Activated CD8-positive, alpha-beta memory T cell treated with anti-CD3 and anti-CD28 coated beads, Interleukin-2, amount 50 U/mL, for 1 hour (primary cell): ENCODE data around the gene PIK3IP1.
"Not testable (repeated sequence)": the region's sequence is repeated elsewhere in the genome, so short reads cannot be mapped to it uniquely, and the experiment has no call there.

Experiments
- DNase-seq: peaks from one replicate; pipeline ENCODE4 v3.0.0-alpha.2; 2020; ENCODE audit errors: extremely low read depth

The PIK3IP1 gene

DNA sequence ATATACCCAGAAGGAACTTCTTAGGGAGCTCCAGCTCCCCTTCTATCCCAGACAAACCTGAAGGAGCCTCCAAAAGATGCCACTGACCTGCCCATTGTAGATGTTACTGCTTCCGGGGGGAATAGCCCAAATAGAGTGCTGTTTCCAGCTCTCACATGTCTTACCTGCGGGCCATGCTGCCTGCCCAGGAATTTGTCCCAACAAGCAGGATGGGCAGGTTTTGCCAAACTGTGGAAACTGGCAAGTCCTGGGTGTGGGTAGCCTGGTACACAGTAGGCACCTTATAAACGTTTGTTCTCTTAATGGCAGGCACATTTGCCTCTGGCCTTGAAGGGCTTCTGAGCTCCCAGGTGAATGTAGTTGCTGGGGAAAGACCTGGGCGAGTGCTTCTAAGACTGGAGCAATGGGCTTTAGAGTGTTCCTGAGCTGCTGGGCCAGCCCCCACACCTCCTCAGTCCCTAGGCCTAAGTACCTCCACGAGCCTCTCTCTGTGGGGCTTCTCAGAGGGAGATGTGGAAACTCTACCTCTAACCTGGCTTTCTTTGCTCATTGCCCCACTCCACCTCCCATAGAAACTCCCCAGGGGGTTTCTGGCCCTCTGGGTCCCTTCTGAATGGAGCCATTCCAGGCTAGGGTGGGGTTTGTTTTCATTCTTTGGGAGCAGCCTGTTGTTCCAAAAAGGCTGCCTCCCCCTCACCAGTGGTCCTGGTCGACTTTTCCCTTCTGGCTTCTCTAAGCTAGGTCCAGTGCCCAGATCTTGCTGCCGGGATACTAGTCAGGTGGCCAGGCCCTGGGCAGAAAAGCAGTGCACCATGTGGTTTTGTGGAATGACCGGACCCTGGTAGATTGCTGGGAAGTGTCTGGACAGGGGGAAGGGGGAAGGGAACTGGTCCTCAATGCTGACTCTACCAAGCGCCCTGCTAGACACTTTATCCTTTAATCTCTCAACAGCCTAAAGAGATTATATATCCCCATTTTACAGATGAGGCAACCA is 43.0 kb downstream of the PIK3IP1 start:
- no peak for DNase-seq

DNA sequence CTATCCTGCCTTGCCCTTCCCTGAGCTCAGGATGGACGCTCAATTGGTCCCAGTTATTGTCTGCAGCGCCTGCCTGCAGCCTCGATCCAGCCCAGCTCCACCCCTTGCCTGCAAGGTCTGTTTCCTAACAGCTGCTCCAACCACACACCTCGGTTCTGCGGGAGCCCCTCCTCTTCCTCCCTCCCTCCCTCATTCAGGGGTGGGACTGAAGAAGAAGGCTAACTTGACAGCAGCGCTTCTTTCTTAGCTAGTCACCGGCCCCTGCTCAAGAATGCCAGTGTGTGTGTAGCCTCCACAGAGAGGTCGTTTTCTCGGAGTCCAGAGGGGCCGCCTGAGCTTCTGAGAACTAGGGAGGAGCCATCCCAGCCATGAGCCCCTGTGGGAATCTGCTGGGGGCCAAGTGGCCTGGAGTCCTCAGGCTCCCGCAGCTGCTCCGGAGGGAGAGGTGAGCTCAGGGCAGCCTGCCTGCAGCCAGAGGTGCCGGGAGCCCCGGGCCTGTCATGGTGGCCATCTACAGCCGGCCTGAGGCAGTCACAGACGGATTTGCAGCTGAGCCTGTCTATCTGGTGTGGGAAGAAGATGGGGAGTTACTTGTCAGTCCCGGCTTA is 44.0 kb downstream of the PIK3IP1 start:
- DNase-seq = peak; percentile 30

DNA sequence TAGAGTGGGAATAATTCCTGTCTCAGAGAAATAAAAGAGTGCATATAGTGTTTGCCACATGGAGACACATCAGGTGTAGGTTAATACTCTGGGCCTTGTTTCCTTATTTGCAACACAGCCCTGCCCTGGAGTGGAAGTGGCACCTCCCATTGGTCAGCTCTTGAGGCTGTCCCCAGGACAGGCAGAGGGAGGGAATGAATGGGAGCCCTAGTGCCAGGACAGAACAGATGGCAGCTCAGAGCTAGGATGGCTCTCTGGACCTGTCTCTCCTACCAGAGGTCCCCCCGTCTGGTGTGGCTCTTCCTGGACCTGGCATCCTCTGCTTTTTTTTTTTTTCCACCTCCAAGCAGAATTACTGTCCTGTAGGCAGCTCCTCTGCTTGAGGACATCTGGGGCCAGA is 44.6 kb downstream of the PIK3IP1 start:
- no peak for DNase-seq

DNA sequence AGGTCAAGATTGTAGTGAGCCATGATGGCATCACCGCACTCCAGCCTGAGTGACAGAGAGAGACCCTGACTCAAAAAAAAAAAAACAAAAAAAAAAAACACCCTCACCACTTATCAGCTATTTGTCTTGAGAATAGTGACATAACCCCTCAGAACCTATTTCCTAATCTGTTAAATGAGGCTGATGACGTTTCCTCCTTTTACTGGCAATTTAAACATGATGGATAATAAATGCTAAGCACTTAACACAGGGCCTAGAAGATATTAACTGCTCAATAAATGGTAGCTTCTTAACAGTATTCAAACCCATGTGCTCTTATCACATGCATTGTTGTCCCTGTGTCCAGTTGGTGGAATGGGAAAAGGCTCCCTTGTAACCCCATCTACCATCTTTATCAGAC is 45.6 kb downstream of the PIK3IP1 start:
- no peak for DNase-seq

DNA sequence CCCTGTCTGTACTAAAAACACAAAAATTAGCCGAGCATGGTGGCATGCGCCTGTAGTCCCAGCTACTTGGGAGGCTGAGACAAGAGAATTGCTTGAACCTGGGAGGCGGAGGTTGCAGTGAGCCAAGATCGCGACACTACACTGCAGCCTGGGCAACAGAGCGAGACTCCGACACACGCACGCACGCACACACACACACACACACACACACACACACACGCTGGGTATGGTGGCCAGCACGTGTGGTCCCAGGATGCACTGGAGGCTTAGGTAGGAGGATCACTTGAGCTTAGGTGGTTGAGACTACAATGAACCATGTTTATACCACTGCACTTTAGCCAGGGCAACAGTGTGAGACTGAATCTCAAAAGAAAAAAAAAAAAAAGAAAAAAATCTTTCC is 46.3 kb downstream of the PIK3IP1 start:
- DNase-seq = not testable (repeated sequence)

DNA sequence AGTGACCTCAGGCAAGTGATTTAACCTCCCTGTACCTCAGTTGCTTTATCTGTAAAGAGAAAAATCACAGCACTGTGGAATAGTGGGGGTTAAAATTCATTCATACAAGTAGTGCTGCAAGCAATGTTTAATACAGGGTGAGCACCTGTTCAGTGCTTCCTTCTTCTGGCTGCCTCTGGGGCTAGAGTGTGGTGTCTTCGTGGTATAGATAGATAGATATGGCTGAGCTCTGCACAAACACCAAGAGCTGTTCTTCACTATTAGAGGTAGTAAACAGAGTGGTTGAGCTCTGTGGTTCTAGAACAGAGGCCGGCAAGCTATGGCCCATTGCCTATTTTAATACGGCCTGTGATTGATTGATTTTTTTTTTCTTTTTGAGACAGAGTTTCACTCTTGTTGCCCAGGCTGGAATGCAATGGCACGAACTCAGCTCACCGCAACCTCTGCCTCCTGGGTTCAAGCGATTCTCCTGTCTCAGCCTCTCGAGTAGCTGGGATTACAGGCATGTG is 47.3 kb downstream of the PIK3IP1 start:
- DNase-seq = no peak

DNA sequence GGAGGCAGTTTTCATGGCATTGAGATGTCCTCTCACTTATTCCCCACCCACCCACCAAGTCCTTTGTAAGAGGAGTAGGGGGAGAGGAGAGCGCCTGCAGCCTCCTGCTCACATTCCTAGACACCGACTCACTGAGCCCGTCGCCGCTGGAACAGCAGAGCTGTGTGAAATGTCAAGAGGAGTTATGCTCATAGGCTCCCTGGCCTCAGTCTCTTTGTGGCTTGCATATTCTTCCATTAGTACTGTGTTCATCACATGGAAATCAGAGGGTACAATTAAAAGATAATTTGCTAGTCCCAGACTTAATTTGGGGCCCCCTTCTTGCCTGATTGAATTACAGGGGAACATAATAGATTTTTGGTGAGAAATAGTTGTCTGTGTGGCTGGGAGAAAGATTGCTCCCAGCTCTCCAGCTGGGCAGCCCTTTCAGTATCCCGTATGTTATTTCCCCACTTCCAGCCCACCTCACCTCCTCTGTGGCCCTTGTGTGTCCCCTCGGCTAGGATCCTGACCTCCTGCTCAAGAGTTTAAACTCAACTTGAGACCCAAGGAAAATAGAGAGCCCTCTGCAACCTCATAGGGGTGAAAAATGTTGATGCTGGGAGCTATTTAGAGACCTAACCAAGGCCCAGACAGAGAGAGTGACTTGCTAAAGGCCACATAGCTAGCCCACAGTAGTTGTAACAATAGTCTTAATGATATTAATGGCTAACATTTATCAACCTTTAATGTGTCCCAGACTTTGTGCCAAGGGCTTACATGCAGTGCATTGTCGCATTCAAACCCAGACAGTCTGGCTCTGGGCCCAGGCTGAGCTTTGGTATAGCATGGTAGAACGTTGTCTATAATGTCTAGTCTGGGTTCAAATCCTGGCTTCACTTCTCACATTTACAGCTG is 48.0 kb downstream of the PIK3IP1 start:
- no peak for DNase-seq

DNA sequence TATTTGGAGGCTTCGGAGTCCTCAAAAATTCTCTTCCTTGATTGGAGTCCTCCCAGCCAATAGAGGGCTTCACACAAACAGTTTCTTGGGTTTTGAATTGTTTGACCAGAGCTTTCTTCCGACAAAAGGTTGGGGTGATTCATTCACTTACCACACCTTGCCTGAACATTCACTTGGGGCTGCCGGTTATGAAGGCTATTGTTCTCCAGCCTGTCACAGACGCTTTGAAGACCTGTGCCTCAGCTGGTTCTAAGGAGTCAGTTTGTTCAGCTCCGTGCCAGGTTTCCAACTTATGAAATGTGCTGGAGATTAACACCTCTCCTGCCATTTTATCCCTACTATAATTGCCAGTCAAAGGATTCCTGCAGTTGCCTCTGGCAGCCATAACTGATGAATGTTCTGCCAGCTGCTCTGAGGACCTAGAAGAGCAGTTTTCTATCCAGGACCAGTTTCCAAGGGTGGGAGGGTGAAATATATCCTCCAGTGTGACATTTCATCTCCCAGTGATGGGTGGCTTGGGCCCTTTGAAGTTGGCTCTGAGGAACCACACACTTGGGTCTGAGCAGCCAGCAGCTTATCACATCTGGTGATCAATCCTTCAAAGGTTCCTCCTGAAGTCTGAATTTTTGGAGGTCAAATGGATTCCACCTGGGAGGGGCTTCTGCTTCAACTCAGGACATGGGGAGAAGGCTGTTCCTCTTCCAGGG is 48.8 kb downstream of the PIK3IP1 start:
- no peak for DNase-seq

DNA sequence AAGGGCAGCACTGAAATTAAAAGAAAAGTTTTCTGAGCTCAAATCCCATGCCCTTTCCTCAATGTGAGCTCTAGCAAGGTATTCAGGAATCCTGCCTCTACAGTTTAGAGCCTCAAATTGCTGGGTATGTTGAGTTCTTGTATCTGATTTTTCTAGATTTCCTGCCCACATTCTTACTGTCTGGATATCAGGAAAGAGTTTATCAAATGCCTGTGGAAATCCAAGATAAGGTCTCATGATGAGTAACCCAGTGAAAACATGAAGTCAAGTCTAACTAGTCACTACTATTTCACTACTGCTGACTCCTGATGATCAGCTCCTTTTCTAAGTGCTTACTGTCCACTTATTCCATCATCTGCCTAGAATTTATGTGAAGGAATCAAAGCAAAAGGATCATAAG is 50.4 kb downstream of the PIK3IP1 start:
- no peak for DNase-seq

DNA sequence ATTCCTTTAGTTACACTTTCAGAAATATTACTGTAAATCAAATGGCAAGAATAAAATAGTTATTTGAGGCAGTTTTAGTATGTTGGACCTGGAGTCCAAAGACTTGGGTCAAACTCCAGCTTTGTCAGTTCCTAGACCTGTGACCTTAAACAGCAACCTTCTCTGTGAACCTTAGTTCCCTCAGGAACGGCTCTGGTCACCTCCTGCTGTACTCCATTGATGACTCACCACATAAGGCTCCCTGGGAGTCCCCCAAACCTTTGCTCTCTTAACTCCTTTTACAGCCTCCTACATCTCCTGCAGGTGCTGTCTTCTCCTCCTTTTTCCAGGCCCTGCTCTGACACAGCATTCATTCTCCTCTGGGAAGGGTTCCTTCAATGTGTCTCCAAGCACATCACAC is 51.1 kb downstream of the PIK3IP1 start:
- DNase-seq = no peak

DNA sequence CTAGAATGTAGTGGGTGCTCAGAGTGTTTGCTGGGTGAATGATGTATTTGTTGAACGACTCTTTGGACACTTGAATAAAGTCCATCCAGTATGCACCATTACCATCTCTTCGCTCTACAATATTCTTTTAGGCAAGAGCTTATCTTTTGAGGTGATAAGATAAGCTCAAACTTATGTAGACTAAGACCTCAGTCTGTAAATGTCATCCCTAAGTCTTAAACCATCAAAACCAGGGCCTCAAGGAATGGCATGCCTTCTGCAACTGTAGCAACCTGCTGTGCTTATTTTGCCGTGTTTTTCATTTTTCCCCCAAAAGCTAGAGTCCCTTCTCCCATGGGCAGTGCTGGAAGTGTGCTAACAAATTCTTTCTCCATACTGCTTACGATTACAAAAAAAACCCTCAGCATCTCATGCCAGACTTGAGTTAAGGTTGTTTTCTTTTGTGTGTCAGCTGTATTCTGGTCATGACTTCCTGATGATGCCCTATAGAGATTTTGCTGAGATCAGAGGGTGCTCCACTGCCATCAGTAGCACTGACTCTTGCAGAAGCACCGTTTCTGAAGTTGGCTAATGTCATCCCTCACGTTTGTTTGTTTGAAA is 52.4 kb downstream of the PIK3IP1 start:
- DNase-seq = no peak

DNA sequence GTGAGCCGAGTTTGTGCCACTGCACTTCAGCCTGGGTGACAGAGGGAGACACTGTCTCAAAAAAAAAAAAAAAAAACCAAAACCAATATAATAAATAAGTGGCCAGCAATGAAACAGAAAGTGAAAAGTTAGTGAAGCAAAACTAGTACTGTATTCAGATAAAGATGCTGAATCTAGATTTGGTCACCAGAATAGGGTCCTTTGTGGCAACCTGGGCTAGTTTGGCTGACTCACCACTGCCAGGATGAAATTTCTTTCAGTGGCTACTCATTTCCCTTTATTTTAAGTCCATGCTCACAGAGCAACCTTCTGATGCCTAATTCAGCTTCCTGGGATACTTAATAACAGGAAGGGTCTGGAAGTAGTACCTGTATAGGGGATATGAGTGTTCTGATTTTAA is 54.2 kb downstream of the PIK3IP1 start:
- DNase-seq = no peak

DNA sequence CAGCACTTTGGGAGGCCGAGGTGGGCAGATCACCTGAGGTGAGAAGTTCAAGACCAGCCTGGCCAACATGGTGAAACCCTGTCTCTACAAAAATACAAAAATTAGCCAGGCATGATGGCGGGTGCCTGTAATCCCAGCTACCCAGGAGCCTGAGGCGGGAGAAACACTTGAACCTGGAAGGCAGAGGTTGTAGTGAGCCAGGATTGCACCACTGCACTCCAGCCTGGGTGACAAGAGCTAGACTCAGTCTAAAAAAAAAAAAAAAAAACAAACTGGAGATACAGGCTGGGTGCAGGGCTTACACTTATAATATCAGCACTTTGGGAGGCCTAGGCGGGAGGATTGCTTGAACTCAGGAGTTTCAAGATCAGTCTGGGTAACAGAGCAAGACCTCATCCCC is 56.2 kb downstream of the PIK3IP1 start:
- DNase-seq = not testable (repeated sequence)

DNA sequence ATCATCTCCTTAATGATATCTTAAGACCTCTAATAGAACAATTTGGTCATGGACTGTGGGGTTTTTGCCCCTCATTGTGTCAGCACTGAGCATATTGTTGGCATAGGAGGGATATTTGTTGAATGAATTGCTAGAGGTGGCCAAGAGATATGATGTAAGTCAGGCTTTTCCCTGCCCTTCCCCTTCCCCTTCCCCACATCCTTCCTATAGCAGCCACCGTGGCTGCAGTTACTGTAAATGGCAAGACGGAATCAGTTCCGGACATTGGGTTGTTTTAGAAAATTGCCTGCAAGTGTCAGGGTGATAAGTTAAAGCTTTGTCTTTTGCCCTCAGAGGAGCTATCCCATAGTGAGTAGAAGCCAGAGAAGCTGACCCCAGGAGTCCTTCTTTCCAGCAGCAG is 57.2 kb downstream of the PIK3IP1 start:
- no peak for DNase-seq

DNA sequence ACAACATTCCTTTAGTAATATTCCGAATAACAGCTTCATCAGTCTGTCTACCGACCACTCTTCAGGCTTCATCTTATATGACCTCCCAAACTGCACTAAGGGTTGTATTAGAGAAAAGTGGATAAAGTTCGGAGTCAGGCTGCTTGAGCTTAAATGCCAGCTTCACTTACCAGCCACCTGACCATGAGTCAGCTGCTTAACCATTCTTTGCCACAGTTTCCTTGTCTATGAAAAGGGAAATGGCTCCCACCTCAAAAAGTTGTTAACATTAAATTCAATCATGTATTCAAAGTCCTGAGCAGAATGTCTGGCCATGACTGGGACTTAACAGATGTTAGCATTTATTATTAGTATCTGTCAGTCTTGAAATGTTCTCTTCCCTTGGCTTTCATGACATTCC is 59.3 kb downstream of the PIK3IP1 start:
- no peak for DNase-seq
